NCI-H2196 treated with DMSO at 0.1 percent for 48 hours (cell line): ENCODE results near the gene PCDHB7.
"Not testable (repeated sequence)": the region's sequence is repeated elsewhere in the genome, so short reads cannot be mapped to it uniquely, and the experiment has no call there.

Experiments
- DNase-seq: peaks from one replicate; lab custom pipeline; 2025; ENCODE audit not compliant: unreplicated experiment; lab: John Stamatoyannopoulos, UW

The PCDHB7 gene

GRCh38 chr5:141179876-141180275 lies 7.4 kb downstream of the PCDHB7 start:
- not testable (repeated sequence) for DNase-seq

GRCh38 chr5:141180313-141180712 lies 7.9 kb downstream of the PCDHB7 start:
- DNase-seq = no peak

GRCh38 chr5:141182248-141182647 lies 9.8 kb downstream of the PCDHB7 start, which contains the start of gene PCDHB16:
Gene PCDHB16, plus strand, starts transcription at chr5:141182387. Its CDS starts 173 bp downstream, at chr5:141182560.
- DNase-seq = no peak

- not testable (repeated sequence) for DNase-seq
These were observed 11.8 kb downstream of the PCDHB7 start for GRCh38 chr5:141184117-141184855.

- DNase-seq = no peak
These were observed 14.6 kb downstream of the PCDHB7 start, which contains the start of gene PCDHB9 for GRCh38 chr5:141186897-141187512. Gene PCDHB9, plus strand, starts transcription at chr5:141187161. Its CDS starts 158 bp downstream, at chr5:141187319.

- DNase-seq = not testable (repeated sequence)
These were observed 16.2 kb downstream of the PCDHB7 start for GRCh38 chr5:141188682-141189081.

GRCh38 chr5:141189131-141189530 lies 16.7 kb downstream of the PCDHB7 start:
- DNase-seq = not testable (repeated sequence)

- DNase-seq = no peak
These were observed 19.8 kb downstream of the PCDHB7 start, which contains the start of gene PCDHB10 for GRCh38 chr5:141192110-141192725. Gene PCDHB10, plus strand, starts transcription at chr5:141192353. Its CDS starts 200 bp downstream, at chr5:141192553.

GRCh38 chr5:141194332-141194731 lies 21.9 kb downstream of the PCDHB7 start:
- DNase-seq = not testable (repeated sequence)

GRCh38 chr5:141196363-141196762 lies 23.9 kb downstream of the PCDHB7 start:
- no peak for DNase-seq

- DNase-seq = no peak
These were observed 27.2 kb downstream of the PCDHB7 start, which contains the start of gene PCDHB11 for GRCh38 chr5:141199359-141200235. Gene PCDHB11, plus strand, starts transcription at chr5:141199627. Its CDS starts 148 bp downstream, at chr5:141199775.

GRCh38 chr5:141201126-141201525 lies 28.7 kb downstream of the PCDHB7 start:
- not testable (repeated sequence) for DNase-seq

GRCh38 chr5:141201646-141202045 lies 29.2 kb downstream of the PCDHB7 start:
- not testable (repeated sequence) for DNase-seq

- DNase-seq = no peak
These were observed 36.0 kb downstream of the PCDHB7 start, which contains the start of gene PCDHB12 for GRCh38 chr5:141208478-141208877. Gene PCDHB12, plus strand, starts transcription at chr5:141208719. Its CDS starts 189 bp downstream, at chr5:141208908.

GRCh38 chr5:141210281-141210680 lies 37.8 kb downstream of the PCDHB7 start:
- not testable (repeated sequence) for DNase-seq

- not testable (repeated sequence) for DNase-seq
These were observed 38.4 kb downstream of the PCDHB7 start for GRCh38 chr5:141210849-141211248.

GRCh38 chr5:141213656-141214339 lies 41.4 kb downstream of the PCDHB7 start, which contains the start of gene PCDHB13:
Gene PCDHB13, plus strand, starts transcription at chr5:141213919. Its CDS starts 205 bp downstream, at chr5:141214124.
- DNase-seq = not testable (repeated sequence)

GRCh38 chr5:141214583-141214982 lies 42.1 kb downstream of the PCDHB7 start:
- DNase-seq = not testable (repeated sequence)

- not testable (repeated sequence) for DNase-seq
These were observed 43.1 kb downstream of the PCDHB7 start for GRCh38 chr5:141215504-141215903.

GRCh38 chr5:141216035-141216434 lies 43.6 kb downstream of the PCDHB7 start:
- DNase-seq = not testable (repeated sequence)
